T-cell (primary cell): ENCODE measurements around the gene OR4M1. TPM values are rescaled to one million over a fixed set of nuclear protein-coding genes. Genes with fewer than 3 reads are reported as not detected.
"Not testable (repeated sequence)": the region's sequence is repeated elsewhere in the genome, so short reads cannot be mapped to it uniquely, and the experiment has no call there.

ENCODE experiments used
- ATAC-seq, 4 experiments: fragments of 200-7000 bp in 3 of 4; fragments of 150-1000 bp in 1 of 4; cut with Tn5 transposase; replicated peaks in 1 of 4; 1 replicate in 3 of 4; 2 replicates in 1 of 4; pipeline ENCODE4 v1.10.0; 2021; ENCODE audit warnings: moderate library complexity in 3 of 4, mild to moderate bottlenecking in 2 of 4, moderate number of reproducible peaks in 1 of 4
- CTCF ChIA-PET, 2 donors: fragments of 300-600 bp; sonication (Branson Sonifier 250); formaldehyde crosslinking; loops; one replicate each; lab custom pipeline; 2022; ENCODE audit warnings: antibody characterized with exemption in 2 of 2; lab: Charles Lee
- POLR2A ChIA-PET, 2 donors: fragments of 300-600 bp; sonication (Branson Sonifier 250); formaldehyde crosslinking; loops; one replicate each; lab custom pipeline; 2022; ENCODE audit warnings: antibody characterized with exemption in 2 of 2; lab: Charles Lee
- DNase-seq, 35 experiments: peaks; one replicate each; pipeline versions ENCODE4 v3.0.0 to v3.0.0-alpha.2; 2013 to 2023
- H3K27ac ChIP-seq: one replicate; pipeline ENCODE4 v1.5.1; 2013; ENCODE audit warnings: low read length
- H3K27me3 ChIP-seq, 2 experiments: replicated peaks in 1 of 2; 1 replicate in 1 of 2; 2 replicates in 1 of 2; pipeline versions ENCODE4 v1.6.1 to v1.7.0; 2013; ENCODE audit warnings: low read length in 1 of 2, mixed read lengths in 1 of 2; ENCODE audit not compliant: control insufficient read depth in 2 of 2, insufficient read depth in 2 of 2; ENCODE audit errors: extremely low read depth in 1 of 2
- H3K36me3 ChIP-seq, 2 donors: 1 replicate in 1 of 2; 2 replicates in 1 of 2; pipeline versions ENCODE4 v1.6.1 to v1.7.0; 2013; ENCODE audit warnings: low read length in 1 of 2; ENCODE audit not compliant: control insufficient read depth in 2 of 2, insufficient read depth in 1 of 2; ENCODE audit errors: extremely low read depth in 1 of 2
- H3K4me1 ChIP-seq, 2 experiments: 1 replicate in 1 of 2; 2 replicates in 1 of 2; pipeline versions ENCODE4 v1.6.1 to v1.7.0; 2013; ENCODE audit warnings: low read length in 2 of 2, mixed read lengths in 1 of 2; ENCODE audit not compliant: insufficient read depth in 2 of 2, control insufficient read depth in 1 of 2; ENCODE audit errors: extremely low read depth in 1 of 2
- H3K4me3 ChIP-seq, 2 donors: 1 replicate in 1 of 2; 2 replicates in 1 of 2; pipeline versions ENCODE4 v1.5.1 to v1.7.0; 2013; ENCODE audit warnings: mild to moderate bottlenecking in 2 of 2, low read length in 1 of 2, moderate library complexity in 1 of 2; ENCODE audit not compliant: control insufficient read depth in 1 of 2; ENCODE audit errors: extremely low read depth in 1 of 2
- H3K9me3 ChIP-seq: 2 replicates; pipeline ENCODE4 v1.7.0; 2013
- H3K27ac Mint-ChIP-seq, 2 donors: one replicate each; pipeline ENCODE4 v1.8.0; 2020 to 2021; ENCODE audit warnings: mild to moderate bottlenecking in 2 of 2, mixed read lengths in 2 of 2
- H3K27me3 Mint-ChIP-seq, 2 donors: one replicate each; pipeline ENCODE4 v1.8.0; 2021 to 2022; ENCODE audit warnings: mixed read lengths in 2 of 2
- H3K36me3 Mint-ChIP-seq: one replicate; pipeline ENCODE4 v1.8.0; 2021; ENCODE audit warnings: mixed read lengths
- H3K4me1 Mint-ChIP-seq, 3 donors: one replicate each; pipeline ENCODE4 v1.8.0; 2020 to 2022; ENCODE audit warnings: mixed read lengths in 3 of 3, mild to moderate bottlenecking in 1 of 3
- H3K4me3 Mint-ChIP-seq, 3 donors: one replicate each; pipeline ENCODE4 v1.8.0; 2020 to 2022; ENCODE audit warnings: mild to moderate bottlenecking in 3 of 3, mixed read lengths in 3 of 3, moderate library complexity in 3 of 3
- H3K9me3 Mint-ChIP-seq, 3 donors: one replicate each; pipeline ENCODE4 v1.8.0; 2020 to 2022; ENCODE audit warnings: mixed read lengths in 3 of 3
- WGBS: methylation state at CpG from one replicate; pipeline ENCODE4 v1.1.5; 2013; ENCODE audit warnings: missing lambda C conversion rate; ENCODE audit not compliant: insufficient coverage; 5-methylcytosine and 5-hydroxymethylcytosine counted together
- total RNA-seq, 35 experiments: library from RNA in 6 of 35; stranded (reverse) in 6 of 35; fragments of 120-200 nt in 1 of 35; gene quantifications; one replicate each; pipeline versions ENCODE4 v1.2.1 to v1.2.4 and lab custom pipeline; 2013 to 2026

Gene OR4M1, protein sequence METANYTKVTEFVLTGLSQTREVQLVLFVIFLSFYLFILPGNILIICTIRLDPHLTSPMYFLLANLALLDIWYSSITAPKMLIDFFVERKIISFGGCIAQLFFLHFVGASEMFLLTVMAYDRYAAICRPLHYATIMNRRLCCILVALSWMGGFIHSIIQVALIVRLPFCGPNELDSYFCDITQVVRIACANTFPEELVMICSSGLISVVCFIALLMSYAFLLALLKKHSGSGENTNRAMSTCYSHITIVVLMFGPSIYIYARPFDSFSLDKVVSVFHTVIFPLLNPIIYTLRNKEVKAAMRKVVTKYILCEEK
- total RNA-seq, result not detected
- not detected for total RNA-seq (2013)
- 0 to 0.07 (median 0) reads per million in 29 experiments for total RNA-seq (lab: John Stamatoyannopoulos, UW)

DNA sequence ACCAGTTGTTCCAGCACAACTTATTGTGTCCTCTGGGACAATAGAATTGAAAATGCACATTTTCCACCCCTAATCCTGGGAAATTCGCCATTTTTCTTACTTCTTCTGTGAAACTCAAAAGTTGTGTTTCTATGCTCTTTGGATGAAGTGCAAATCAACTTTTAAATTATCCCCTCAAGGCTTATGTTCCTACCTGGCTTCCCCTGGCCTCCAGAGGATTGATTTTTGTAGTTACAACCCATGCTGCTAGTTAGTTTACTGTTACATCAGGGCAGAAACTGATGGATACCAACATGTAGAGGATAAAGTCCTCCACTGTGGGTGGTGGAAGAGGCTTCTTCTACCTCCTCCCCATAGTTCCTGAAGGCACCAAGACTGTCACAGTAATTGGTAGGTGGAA, at the start of gene OR4M1:
OR4M1 (plus strand) TSS at position 301 of the 400 bp plus-strand sequence. CDS start 6,819 bp downstream, outside the sequence.
- H3K4me1 Mint-ChIP-seq, H3K27ac Mint-ChIP-seq, H3K9me3 ChIP-seq, H3K27ac ChIP-seq, POLR2A ChIA-PET, H3K4me1 ChIP-seq, H3K27me3 ChIP-seq, H3K36me3 ChIP-seq, H3K27me3 Mint-ChIP-seq, ATAC-seq, DNase-seq, H3K36me3 Mint-ChIP-seq, H3K4me3 ChIP-seq, H3K4me3 Mint-ChIP-seq: not testable (repeated sequence)
- WGBS, result no CpG with 5 or more reads among the region's 1 CpG
- CTCF ChIA-PET, result interaction anchor here in 1 of 2 donors (0.6 kb wide), 1 partner anchor 13 kb away, joined by 3 read pairs; no protein-coding TSS in a partner anchor
- peaks cover 8 to 20% (median 9%) of the 10 kb centered on the region in 3 donors for H3K9me3 Mint-ChIP-seq

DNA sequence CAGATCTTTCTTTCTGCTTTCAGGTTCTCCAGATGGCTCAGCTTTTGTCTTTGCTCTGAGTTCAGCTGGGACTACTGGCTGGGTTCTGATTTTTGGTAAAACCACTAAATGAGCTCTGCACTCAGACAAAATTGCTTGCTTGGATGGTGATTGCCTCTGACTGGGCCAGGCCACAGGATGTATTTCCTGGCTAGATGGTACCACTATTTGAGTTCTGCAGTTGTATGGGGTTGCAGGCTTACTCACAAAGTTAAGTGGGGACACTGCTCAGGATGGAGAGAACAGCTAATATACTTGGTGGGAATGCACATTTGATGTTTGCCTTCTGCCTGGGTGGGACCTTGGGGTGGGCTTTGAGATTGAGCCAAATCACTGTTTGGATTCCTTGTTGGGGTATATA, 43.9 kb upstream of the OR4M1 start:
- Mint-ChIP-seq H3K9me3 (peaks cover 5 to 11% (median 10%) of the 10 kb centered on the region in 3 donors), H3K27me3 (no peaks in the 10 kb centered on the region), H3K36me3 (no peaks in the 10 kb centered on the region), H3K4me1 (no peaks in the 10 kb centered on the region), H3K27ac (no peak overlapping the region), H3K4me3 (no peak overlapping the region)
- ATAC-seq (no peak), DNase-seq (no peak)
- Histone ChIP-seq H3K27ac (no peak overlapping the region), H3K9me3 (no peaks in the 10 kb centered on the region), H3K27me3 (no peaks in the 10 kb centered on the region), H3K4me1 (no peaks in the 10 kb centered on the region), H3K36me3 (no peaks in the 10 kb centered on the region), H3K4me3 (no peak overlapping the region)
- ChIA-PET CTCF (no interaction called here), POLR2A (interaction anchor here in 1 of 2 donors (0.6 kb wide), 1 partner anchor 41 kb away, joined by 3 read pairs; no protein-coding TSS in a partner anchor)

DNA sequence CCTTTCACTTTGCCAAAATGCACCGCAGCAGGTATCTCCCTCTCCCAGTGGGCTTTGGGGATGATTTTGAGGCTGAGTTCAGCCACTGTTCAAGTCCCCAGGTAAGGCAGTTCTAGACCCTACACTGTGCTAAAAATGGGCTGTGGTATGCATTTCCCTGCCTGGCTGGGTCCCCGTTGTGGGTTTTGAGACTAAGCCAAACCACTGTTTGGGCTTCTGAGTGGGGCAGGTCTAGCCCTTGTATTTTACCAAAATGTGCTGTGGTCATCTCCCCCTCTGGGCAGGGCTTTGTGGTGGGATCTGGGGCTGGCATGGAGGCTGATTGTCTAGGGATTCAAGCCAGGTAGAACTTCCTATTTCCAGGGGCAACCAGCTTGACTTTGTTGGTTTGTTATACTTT, 43.5 kb upstream of the OR4M1 start:
- ATAC-seq (no peak), DNase-seq (no peak)
- no peaks in the 10 kb centered on the region for H3K27me3 Mint-ChIP-seq
- H3K9me3 ChIP-seq, result no peaks in the 10 kb centered on the region
- H3K9me3 Mint-ChIP-seq, result peaks cover 5 to 11% (median 10%) of the 10 kb centered on the region in 3 donors
- H3K27me3 ChIP-seq, result no peaks in the 10 kb centered on the region
- H3K4me3 ChIP-seq, result no peak overlapping the region
- H3K36me3 ChIP-seq, result no peaks in the 10 kb centered on the region
- 91% methylated on average over 1 of the region's 2 CpGs for WGBS
- no peaks in the 10 kb centered on the region for H3K36me3 Mint-ChIP-seq
- no peak overlapping the region for H3K27ac Mint-ChIP-seq
- no peaks in the 10 kb centered on the region for H3K4me1 ChIP-seq
- H3K4me1 Mint-ChIP-seq, result no peaks in the 10 kb centered on the region
- H3K27ac ChIP-seq, result no peak overlapping the region
- POLR2A ChIA-PET, result no interaction called here
- CTCF ChIA-PET, result no interaction called here
- no peak overlapping the region for H3K4me3 Mint-ChIP-seq

DNA sequence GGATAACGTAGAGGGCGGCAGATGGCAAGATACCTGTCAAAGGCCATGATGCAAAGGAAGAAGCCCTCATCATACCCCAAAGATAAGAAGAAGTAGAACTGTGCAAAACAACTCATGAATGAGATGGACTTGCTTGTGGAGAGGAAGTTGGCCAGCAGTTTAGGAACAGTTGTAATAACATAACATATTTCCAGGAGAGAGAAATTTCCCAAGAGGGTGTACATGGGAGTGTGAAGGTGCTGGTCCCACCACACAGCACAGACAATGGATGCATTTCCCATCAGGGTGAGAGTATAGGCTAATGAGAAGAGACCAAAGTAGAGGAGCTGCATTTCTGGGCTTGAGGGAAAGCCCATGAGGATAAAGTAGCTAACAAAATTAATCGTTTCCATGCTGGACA, 39.4 kb upstream of the OR4M1 start:
- H3K4me1 Mint-ChIP-seq, H3K27me3 ChIP-seq, H3K4me3 Mint-ChIP-seq, H3K36me3 Mint-ChIP-seq, H3K27me3 Mint-ChIP-seq, POLR2A ChIA-PET, CTCF ChIA-PET, H3K36me3 ChIP-seq, DNase-seq, H3K27ac Mint-ChIP-seq, H3K9me3 ChIP-seq, ATAC-seq, H3K4me3 ChIP-seq, H3K27ac ChIP-seq, H3K4me1 ChIP-seq: not testable (repeated sequence)
- peaks cover 4 to 15% (median 9%) of the 10 kb centered on the region in 3 donors for H3K9me3 Mint-ChIP-seq
- WGBS, result 86% methylated on average over 1 of the region's 3 CpGs

DNA sequence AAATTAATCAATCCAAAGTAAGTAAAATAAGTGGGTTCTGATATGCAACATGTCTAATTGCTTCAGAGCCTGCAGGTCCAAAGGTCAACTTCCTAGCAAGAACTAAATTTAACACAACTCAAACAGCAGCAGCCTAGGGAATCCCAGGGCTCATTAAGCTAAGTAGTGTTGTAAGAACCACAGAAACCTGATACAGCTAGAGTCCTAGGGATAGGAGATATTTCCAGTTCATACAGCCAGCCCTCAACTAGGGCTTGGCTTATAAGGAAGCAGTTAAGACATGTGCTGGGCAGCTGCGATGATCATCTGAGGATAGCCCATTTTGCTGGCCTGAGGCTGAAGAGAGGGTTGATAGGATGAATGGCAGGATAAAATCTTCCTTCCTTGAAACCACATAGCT, 30.0 kb upstream of the OR4M1 start, which contains the start of gene OR4Q3:
OR4Q3 (plus strand) TSS at position 316 of the 400 bp plus-strand sequence.
- no CpG with 5 or more reads among the region's 1 CpG for WGBS
- no peaks in the 10 kb centered on the region for H3K4me1 Mint-ChIP-seq
- Histone ChIP-seq H3K27ac (no peak within 1 kb of the TSS), H3K9me3 (peaks cover 3% of the 10 kb centered on the region), H3K27me3 (no peaks in the 10 kb centered on the region), H3K4me3 (no peak within 1 kb of the TSS), H3K36me3 (no peaks in the 10 kb centered on the region), H3K4me1 (no peaks in the 10 kb centered on the region)
- ATAC-seq (no peak), DNase-seq (no peak)
- H3K9me3 Mint-ChIP-seq, result peaks cover 3 to 9% (median 8%) of the 10 kb centered on the region in 3 donors
- H3K27ac Mint-ChIP-seq, result no peak within 1 kb of the TSS
- POLR2A ChIA-PET, result no interaction called here
- H3K36me3 Mint-ChIP-seq, result no peaks in the 10 kb centered on the region
- CTCF ChIA-PET, result no interaction called here
- no peak within 1 kb of the TSS for H3K4me3 Mint-ChIP-seq
- peaks cover 3 to 5% of the 10 kb centered on the region in 2 donors for H3K27me3 Mint-ChIP-seq

DNA sequence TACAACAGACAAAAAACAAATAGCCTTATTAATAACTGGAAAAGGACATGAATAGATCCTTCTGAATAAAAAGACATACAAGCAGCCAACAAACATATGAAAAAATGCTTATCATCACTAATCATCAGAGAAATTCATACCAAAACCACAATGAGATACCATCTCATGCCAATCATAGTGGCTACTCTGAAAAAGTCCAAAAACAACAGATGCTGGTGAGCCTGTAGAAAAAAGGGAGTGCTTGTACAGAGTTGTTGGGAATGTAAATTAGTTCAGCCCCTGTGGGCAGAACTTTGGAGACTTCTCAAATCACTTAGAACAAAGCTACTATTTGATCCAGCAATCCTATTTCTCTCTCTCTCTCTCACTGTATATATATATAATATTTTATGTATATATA, 21.0 kb upstream of the OR4M1 start:
- DNase-seq, H3K4me1 Mint-ChIP-seq, H3K4me3 Mint-ChIP-seq, H3K36me3 Mint-ChIP-seq, H3K27me3 ChIP-seq, H3K9me3 Mint-ChIP-seq, H3K27me3 Mint-ChIP-seq, H3K4me1 ChIP-seq, H3K4me3 ChIP-seq, H3K36me3 ChIP-seq, H3K27ac ChIP-seq, H3K9me3 ChIP-seq, POLR2A ChIA-PET, H3K27ac Mint-ChIP-seq, CTCF ChIA-PET, ATAC-seq: not testable (repeated sequence)
